ENCODE results near the gene SEPTIN6. TPM values are rescaled to one million over a fixed set of nuclear protein-coding genes. Genes with fewer than 3 reads are reported as not detected.

SEPTIN6 gene
- total RNA-seq, 1 donor from 2014 or later, result 5.6 TPM

DNA sequence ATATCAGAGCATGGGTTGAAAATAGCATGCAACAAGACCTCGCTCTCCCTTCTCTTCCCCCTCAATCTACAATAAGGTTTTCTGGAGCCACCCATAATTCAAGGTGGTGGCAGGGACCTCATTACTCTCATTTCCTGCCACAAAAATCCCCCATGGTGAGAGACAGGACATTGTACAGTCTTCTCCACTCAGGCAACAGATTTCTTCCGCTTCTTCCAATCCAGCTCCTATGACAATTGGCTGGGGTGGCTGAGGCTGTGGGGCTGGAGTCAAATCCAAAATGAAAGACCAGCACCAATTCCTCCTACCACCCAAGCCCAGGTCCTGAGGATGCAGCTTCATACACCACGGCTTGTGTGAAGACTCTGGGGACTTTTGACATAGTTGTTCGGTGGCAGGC is 46.5 kb downstream of the SEPTIN6 start:
- H3K36me3 ChIP-seq, result no peaks in the 10 kb centered on the region
- no peaks in the 10 kb centered on the region for H3K9me3 ChIP-seq (replicated peaks)
- no peaks in the 10 kb centered on the region for H3K27me3 ChIP-seq (ENCODE audit: low read depth)
- H3K4me3 ChIP-seq, result no peak overlapping the region
- no peaks in the 10 kb centered on the region for H3K4me1 ChIP-seq
- no peak for DNase-seq
- TF ChIP-seq, protein P1, sequence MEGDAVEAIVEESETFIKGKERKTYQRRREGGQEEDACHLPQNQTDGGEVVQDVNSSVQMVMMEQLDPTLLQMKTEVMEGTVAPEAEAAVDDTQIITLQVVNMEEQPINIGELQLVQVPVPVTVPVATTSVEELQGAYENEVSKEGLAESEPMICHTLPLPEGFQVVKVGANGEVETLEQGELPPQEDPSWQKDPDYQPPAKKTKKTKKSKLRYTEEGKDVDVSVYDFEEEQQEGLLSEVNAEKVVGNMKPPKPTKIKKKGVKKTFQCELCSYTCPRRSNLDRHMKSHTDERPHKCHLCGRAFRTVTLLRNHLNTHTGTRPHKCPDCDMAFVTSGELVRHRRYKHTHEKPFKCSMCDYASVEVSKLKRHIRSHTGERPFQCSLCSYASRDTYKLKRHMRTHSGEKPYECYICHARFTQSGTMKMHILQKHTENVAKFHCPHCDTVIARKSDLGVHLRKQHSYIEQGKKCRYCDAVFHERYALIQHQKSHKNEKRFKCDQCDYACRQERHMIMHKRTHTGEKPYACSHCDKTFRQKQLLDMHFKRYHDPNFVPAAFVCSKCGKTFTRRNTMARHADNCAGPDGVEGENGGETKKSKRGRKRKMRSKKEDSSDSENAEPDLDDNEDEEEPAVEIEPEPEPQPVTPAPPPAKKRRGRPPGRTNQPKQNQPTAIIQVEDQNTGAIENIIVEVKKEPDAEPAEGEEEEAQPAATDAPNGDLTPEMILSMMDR (IDR thresholded peaks at IDR 0.05; ENCODE audit: borderline replicate concordance), result no peak
- H3K27ac ChIP-seq (replicated peaks), result no peak overlapping the region
- intact Hi-C loops (cut with micrococcal nuclease), result no loop called here

DNA sequence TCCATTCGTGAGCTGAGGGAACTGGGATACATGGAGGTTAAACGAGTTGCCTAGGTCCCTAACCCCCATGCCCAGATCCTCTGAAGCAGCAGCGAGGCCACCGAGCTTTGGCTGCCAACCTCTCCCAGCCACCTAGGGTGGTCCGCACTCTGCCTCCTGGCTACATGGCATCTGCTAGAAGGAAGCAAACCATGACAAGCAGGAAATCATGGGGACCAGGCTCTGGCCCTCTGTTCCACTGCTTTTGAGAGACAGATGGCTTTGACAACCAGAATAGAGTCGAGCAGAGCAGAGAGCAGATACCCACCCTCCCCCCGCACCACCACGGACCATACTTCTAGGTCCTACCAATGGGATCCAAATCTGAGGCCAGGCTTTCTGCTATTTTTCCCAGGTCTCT is 49.3 kb downstream of the SEPTIN6 start:
- no peaks in the 10 kb centered on the region for H3K36me3 ChIP-seq
- intact Hi-C loops (cut with micrococcal nuclease), result no loop called here
- DNase-seq, result no peak
- no peak overlapping the region for H3K4me3 ChIP-seq
- H3K27me3 ChIP-seq (ENCODE audit: low read depth), result no peaks in the 10 kb centered on the region
- no peaks in the 10 kb centered on the region for H3K9me3 ChIP-seq (replicated peaks)
- H3K4me1 ChIP-seq, result no peaks in the 10 kb centered on the region
- TF ChIP-seq, protein P1 (IDR thresholded peaks at IDR 0.05; ENCODE audit: borderline replicate concordance), result no peak
- no peak overlapping the region for H3K27ac ChIP-seq (replicated peaks)

Small RNA genes lying within 50 kb of the gene (microRNA-seq; reads per million reads assigned to microRNA genes)
- gene MIR766, result 8.7 reads per million, percentile 23 among the genes with 10 or more reads in this experiment

Other genes with a start within 250 kb of the SEPTIN6 start
- 191 TPM for gene SLC25A5, start 224.7 kb downstream of the SEPTIN6 start, total RNA-seq
- 15.2 TPM for gene STEEP1, start 127.8 kb downstream of the SEPTIN6 start, total RNA-seq
- gene UBE2A, start 118.6 kb downstream of the SEPTIN6 start, total RNA-seq, result 61.2 TPM
- 3.7 TPM for gene NKRF, start 86.7 kb downstream of the SEPTIN6 start, total RNA-seq
- gene SOWAHD, start 65.4 kb upstream of the SEPTIN6 start, total RNA-seq, result 0.33 TPM
- 1,056 TPM for gene RPL39, start 98.5 kb upstream of the SEPTIN6 start, total RNA-seq
- 3.5 TPM for gene UPF3B, start 159.8 kb upstream of the SEPTIN6 start, total RNA-seq
- gene RNF113A, start 178.6 kb upstream of the SEPTIN6 start, total RNA-seq, result 9.3 TPM
- 584 TPM for gene NDUFA1, start 178.7 kb upstream of the SEPTIN6 start, total RNA-seq
- gene AKAP14, start 202.7 kb upstream of the SEPTIN6 start, total RNA-seq, result not detected